Measurements from ENCODE around the gene SV2A.

SV2A gene

GRCh38 chr1:149914545-149914944 is 3.1 kb downstream of the SV2A start:
- DNase-seq (ENCODE audit: low read depth), result no peak
- no peak overlapping the region for H3K4me3 ChIP-seq (ENCODE audit: low read depth, low read length)
- in situ Hi-C loops (cut with HindIII; ENCODE audit: low sequenced_read_pairs), result no loop called here
- TF ChIP-seq CTCF (IDR thresholded peaks at IDR 0.05; ENCODE audit: low read depth, low read length, missing control alignments), result no peak

DNA sequence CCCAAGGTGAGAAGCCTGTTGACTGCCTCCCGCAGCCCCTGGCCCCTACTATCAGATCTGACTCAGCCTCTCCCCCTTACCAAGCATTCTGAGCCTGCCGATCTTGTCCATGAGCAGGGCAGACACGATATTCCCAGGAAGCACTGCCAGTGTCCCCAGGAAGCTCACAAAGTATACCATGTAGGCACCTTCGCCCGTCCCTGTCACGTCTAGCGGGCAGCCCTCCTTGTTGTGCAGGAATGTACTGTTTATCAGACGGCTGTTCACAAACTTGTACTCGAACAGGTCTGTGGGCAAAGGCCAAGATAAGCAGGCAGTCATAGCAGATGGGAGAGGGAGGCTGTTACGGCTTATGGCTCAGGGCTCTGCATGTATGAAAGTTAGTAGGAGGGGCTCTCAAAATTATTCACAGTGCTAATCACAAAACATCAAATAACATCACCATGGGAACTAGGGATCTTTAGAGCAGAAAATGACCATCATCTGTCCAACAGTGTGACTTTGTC is 11.0 kb downstream of the SV2A start:
- in situ Hi-C loops (cut with HindIII; ENCODE audit: low sequenced_read_pairs), result no loop called here
- no peak for DNase-seq (ENCODE audit: low read depth)
- no peak for TF ChIP-seq CTCF (IDR thresholded peaks at IDR 0.05; ENCODE audit: low read depth, low read length, missing control alignments)
- H3K4me3 ChIP-seq (ENCODE audit: low read depth, low read length), result no peak overlapping the region

DNA sequence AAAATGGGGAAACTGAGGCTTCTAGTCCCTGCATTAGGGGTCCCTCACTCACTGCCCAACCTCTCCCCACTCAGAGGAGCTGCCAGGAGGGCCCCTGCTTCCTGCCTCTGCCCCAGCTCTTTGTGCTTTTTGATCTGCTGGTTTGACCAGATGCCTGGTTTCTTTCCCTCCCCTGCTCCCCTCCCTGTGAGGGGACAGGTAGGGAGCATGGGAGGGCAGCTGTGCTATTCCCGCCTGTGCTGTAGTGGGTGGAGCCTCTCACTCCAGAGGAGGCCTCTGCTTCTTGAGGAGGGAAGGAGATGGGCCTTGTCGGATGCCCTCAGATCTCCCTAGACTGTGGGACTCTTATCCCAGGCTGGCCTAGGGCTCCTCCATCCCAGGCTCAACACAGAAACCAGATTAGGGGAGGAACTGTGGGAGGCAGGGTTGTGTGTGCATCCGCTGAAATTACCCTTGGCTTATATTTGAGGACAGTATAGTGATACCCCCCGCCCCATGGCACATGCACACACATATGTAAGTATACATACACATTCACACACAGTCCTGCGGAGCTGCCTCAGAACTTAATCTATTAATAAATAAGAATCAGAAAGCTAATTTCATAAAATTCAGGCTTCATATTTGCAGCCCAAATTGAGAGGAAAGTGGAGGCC is 13.7 kb downstream of the SV2A start:
- no peak overlapping the region for H3K4me3 ChIP-seq (ENCODE audit: low read depth, low read length)
- DNase-seq (ENCODE audit: low read depth), result no peak
- no peak for TF ChIP-seq CTCF (IDR thresholded peaks at IDR 0.05; ENCODE audit: low read depth, low read length, missing control alignments)
- in situ Hi-C loops (cut with HindIII; ENCODE audit: low sequenced_read_pairs), result no loop called here

DNA sequence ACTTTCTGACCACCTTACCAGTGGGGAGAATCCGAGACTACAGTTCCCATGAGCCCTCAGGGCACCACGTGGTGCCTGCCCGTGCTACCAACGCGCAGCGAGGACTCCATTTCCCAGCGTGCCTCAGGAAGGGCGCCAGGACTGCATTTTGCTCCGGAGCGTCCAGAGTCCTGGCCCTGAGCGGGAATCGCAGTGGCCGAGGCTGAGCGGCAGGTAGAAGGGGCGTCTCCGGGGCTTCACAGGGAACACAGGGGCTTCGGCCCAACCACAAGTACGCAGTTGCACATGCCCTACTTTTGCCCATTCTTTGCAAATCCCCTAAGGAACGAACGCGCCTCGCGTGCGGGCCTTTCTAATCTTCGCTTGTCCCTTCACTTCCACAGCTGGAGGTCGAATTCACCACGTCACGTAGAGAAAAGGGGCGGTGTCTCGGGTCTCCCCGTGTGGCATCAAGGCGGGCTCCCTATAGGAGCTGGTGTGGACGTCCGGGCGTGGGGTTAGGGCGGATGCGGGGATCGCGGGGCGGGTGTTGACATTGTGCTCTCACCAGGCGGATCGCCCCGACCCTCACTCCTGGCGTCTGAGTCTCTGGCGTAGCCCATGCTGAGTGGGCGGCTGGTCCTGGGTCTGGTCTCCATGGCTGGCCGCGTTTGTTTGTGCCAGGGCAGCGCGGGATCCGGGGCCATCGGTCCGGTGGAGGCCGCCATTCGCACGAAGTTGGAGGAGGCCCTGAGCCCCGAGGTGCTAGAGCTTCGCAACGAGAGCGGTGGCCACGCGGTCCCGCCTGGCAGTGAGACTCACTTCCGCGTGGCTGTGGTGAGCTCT is 18.0 kb downstream of the SV2A start, which contains the start of gene BOLA1:
Gene BOLA1, plus strand, starts transcription at position 109 of the 825 bp plus-strand sequence. Its CDS starts 492 bp downstream, at position 601.
- H3K4me3 ChIP-seq (ENCODE audit: low read depth, low read length), result peak within 1 kb of the TSS; percentile 53
- TF ChIP-seq CTCF (IDR thresholded peaks at IDR 0.05; ENCODE audit: low read depth, low read length, missing control alignments), result no peak
- DNase-seq (ENCODE audit: low read depth), result peak; percentile 79
- in situ Hi-C loops (cut with HindIII; ENCODE audit: low sequenced_read_pairs), result no loop called here

DNA sequence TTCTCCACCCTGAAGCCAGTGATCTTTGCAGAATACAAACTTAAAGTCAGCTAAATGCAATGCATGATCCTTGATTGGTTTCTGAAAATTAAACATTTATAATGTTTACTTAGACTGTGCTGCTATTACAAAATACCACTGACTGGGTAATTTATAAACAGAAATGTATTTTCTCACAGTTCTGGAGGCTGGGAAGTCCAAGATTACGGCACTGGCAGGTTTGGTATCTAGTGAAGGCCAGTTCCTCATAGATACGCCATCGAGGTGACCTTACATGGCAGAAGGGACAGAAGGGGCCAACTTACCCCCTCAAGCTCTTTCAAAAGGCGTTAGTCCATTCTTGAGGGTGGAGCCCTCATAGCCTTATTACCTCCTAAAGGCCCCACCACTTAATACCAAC is 21.1 kb downstream of the SV2A start:
- no peak overlapping the region for H3K4me3 ChIP-seq (ENCODE audit: low read depth, low read length)
- in situ Hi-C loops (cut with HindIII; ENCODE audit: low sequenced_read_pairs), result no loop called here
- no peak for TF ChIP-seq CTCF (IDR thresholded peaks at IDR 0.05; ENCODE audit: low read depth, low read length, missing control alignments)
- DNase-seq (ENCODE audit: low read depth), result no peak

DNA sequence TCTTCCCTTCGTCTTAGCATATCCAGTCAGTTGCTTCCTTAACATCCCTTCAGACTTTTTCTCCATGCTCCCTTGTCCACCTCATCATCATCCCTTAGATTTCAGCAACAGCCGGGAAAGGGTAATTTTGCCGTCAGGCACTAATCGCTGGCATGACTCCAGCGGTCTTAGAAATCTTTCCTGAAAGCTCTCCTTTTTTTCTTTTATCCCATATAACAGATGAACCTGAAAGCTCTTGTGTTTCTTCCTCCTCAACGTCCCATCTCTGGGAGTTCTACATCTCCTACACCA is 28.7 kb downstream of the SV2A start:
- DNase-seq (ENCODE audit: low read depth), result no peak
- H3K4me3 ChIP-seq (ENCODE audit: low read depth, low read length), result peak overlapping the region; percentile 51
- no peak for TF ChIP-seq CTCF (IDR thresholded peaks at IDR 0.05; ENCODE audit: low read depth, low read length, missing control alignments)
- in situ Hi-C loops (cut with HindIII; ENCODE audit: low sequenced_read_pairs), result no loop called here
